SU-DHL-6 (cell line): ENCODE data around the gene GK.
A peak's percentile ranks its signal among the peaks of the same experiment; 100 is the strongest.
"Not testable (repeated sequence)": the region's sequence is repeated elsewhere in the genome, so short reads cannot be mapped to it uniquely, and the experiment has no call there.

ENCODE experiments used
- H2AFZ ChIP-seq: fragments of 200-600 bp; sonication (generic); 2 replicates; pipeline ENCODE4 v1.6.1; 2014; ENCODE audit warnings: low read depth, mild to moderate bottlenecking, moderate library complexity, mixed read lengths, antibody characterized with exemption, low read length; ENCODE audit not compliant: severe bottlenecking
- H3F3A ChIP-seq: fragments of 200-600 bp; shearing (Covaris generic); 2 replicates; pipeline ENCODE4 v1.6.0; 2016; ENCODE audit warnings: antibody characterized with exemption, mild to moderate bottlenecking; ENCODE audit not compliant: insufficient read depth
- H3K27ac ChIP-seq: fragments of 200-600 bp; sonication (generic); 2 replicates; pipeline ENCODE4 v1.5.1; 2016; ENCODE audit warnings: low read depth, mild to moderate bottlenecking, low read length, moderate library complexity, mixed read lengths
- H3K27me3 ChIP-seq: fragments of 200-600 bp; sonication (generic), shearing (Covaris generic); 2 replicates; pipeline ENCODE4 v1.6.0; 2014; ENCODE audit warnings: mild to moderate bottlenecking, low read length
- H3K36me3 ChIP-seq: fragments of 200-600 bp; sonication (generic); 2 replicates; pipeline ENCODE4 v1.6.1; 2014; ENCODE audit warnings: mild to moderate bottlenecking, low read length, mixed read lengths
- H3K4me2 ChIP-seq: fragments of 300-600, 200-600 bp; shearing (Covaris generic), sonication (generic); 2 replicates; pipeline ENCODE4 v1.6.0; 2014; ENCODE audit warnings: low read length, low read depth, mild to moderate bottlenecking; ENCODE audit not compliant: poor library complexity, severe bottlenecking
- H3K4me3 ChIP-seq: fragments of 200-600 bp; sonication (generic); 2 replicates; pipeline ENCODE4 v1.5.1; 2014; ENCODE audit warnings: antibody characterized with exemption, low read length, mild to moderate bottlenecking, mixed read lengths; ENCODE audit not compliant: insufficient read depth, poor library complexity, severe bottlenecking
- H3K79me2 ChIP-seq: fragments of 200-600 bp; sonication (generic); 2 replicates; pipeline ENCODE4 v1.6.1; 2014; ENCODE audit warnings: mild to moderate bottlenecking, low read length, moderate library complexity; ENCODE audit not compliant: insufficient read depth
- H3K9ac ChIP-seq: fragments of 200-600 bp; sonication (generic); 2 replicates; pipeline ENCODE4 v1.7.0; 2014; ENCODE audit warnings: mild to moderate bottlenecking, low read length
- H3K9me2 ChIP-seq: fragments of 200-600 bp; sonication (generic); replicated peaks from 2 replicates; pipeline ENCODE4 v1.6.1; 2014; ENCODE audit warnings: low read length; ENCODE audit not compliant: insufficient read depth
- H3K9me3 ChIP-seq: fragments of 200-600 bp; sonication (generic); 2 replicates; pipeline ENCODE4 v1.6.1; 2014; ENCODE audit warnings: low read length, mixed read lengths; ENCODE audit not compliant: insufficient read depth
- H4K20me1 ChIP-seq: fragments of 200-600 bp; sonication (generic); 2 replicates; pipeline ENCODE4 v1.6.1; 2014; ENCODE audit warnings: low read depth, mild to moderate bottlenecking, antibody characterized with exemption, low read length, moderate library complexity, mixed read lengths
- CTCF ChIP-seq: fragments of 200-600 bp; sonication (generic); IDR thresholded peaks from one replicate; pipeline ENCODE4 v1.5.1; 2017; ENCODE audit warnings: antibody characterized with exemption, mild to moderate bottlenecking, low read length, moderate library complexity; ENCODE audit not compliant: insufficient read depth, poor library complexity, severe bottlenecking
- EZH2phosphoT487 ChIP-seq: fragments of 200-600 bp; sonication (generic), shearing (Covaris generic); conservative IDR thresholded peaks from 2 replicates; pipeline ENCODE4 v1.6.1; 2018; ENCODE audit warnings: mild to moderate bottlenecking, antibody characterized with exemption, low read length, moderate library complexity, mixed read lengths

The GK gene

GRCh38 chrX:30635630-30636029, 17.6 kb upstream of the GK start:
- no peak overlapping the region for H2AFZ ChIP-seq
- no peaks in the 10 kb centered on the region for H3K9me2 ChIP-seq
- no peaks in the 10 kb centered on the region for H3K79me2 ChIP-seq
- no peaks in the 10 kb centered on the region for H3K27me3 ChIP-seq
- no peak overlapping the region for H3K27ac ChIP-seq
- no peaks in the 10 kb centered on the region for H3K9me3 ChIP-seq
- H3K4me3 ChIP-seq: no peak overlapping the region
- no peaks in the 10 kb centered on the region for H4K20me1 ChIP-seq
- no peak overlapping the region for H3K4me2 ChIP-seq
- no peak overlapping the region for H3K9ac ChIP-seq
- TF ChIP-seq CTCF (peak; percentile 27), EZH2phosphoT487 (no peak)
- H3K36me3 ChIP-seq: no peaks in the 10 kb centered on the region
- no peaks in the 10 kb centered on the region for H3F3A ChIP-seq

DNA sequence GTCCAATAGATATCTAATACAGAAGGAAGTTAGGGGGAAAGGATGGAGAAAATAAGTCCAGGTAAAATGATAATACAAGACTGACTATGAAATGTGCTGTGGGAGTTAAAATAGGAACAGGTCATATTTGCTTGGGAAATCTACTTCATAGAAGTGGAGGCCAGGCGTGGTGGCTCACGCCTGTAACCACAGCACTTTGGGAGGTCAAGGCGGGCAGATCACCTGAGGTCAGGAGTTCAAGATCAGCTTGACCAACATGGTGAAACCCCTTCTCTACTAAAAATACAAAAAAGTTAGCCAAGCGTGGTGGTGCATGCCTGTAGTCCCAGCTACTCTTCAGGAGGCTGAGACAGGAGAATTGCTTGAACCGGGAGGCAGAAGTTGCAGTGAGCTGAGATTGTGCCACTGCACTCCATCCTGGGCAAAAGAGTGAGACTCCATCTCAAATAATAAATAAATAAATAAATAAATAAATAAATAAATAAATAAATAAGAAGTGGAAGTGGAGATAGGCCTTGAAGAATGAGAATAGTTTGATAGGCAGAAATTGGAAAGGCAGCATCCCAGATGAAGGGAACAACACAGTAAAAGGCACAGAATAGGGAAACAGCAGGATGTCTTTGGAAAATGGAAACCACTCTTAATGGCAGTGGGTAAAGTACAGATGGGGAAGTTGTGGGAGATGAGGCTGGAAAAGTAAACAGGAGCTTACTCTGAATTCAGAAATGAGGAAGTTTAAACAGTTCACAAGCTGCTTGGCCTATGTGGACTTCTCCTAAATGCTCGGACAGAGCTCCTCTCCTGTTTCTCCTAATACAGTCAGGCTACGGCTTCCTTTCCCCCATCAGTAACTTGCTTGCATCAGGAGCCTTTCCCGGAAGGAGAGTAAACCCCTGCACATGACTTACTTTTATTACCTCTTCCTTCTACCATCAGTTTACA, 15.1 kb upstream of the GK start:
- Histone ChIP-seq H2AFZ (no peak overlapping the region), H3K27ac (no peak overlapping the region), H3K9me3 (no peaks in the 10 kb centered on the region), H3K9ac (no peak overlapping the region), H3K4me3 (no peak overlapping the region), H4K20me1 (no peaks in the 10 kb centered on the region), H3K27me3 (no peaks in the 10 kb centered on the region), H3K9me2 (no peaks in the 10 kb centered on the region), H3K36me3 (no peaks in the 10 kb centered on the region), H3F3A (no peaks in the 10 kb centered on the region), H3K79me2 (no peaks in the 10 kb centered on the region), H3K4me2 (no peak overlapping the region)
- TF ChIP-seq CTCF (no peak), EZH2phosphoT487 (no peak)

DNA sequence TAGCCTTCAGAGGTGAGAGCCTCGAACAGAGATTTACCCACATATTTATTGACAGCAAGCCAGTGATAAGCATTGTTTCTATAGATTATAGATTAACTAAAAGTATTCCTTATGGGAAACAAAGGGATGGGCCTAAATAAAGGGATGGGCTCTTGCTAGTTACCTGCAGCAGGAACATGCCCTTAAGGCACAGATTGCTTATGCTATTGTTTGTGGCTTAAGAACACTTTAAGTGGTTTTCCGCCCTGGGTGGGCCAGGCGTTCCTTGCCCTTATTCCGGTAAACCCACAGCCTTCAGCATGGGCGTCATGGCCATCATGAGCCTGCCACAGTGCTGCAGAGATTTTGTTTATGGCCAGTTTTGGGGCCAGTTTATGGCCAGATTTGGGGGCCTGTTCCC, 13.5 kb upstream of the GK start:
- not testable (repeated sequence) for H3F3A ChIP-seq, H3K36me3 ChIP-seq, H3K9me2 ChIP-seq, H3K4me2 ChIP-seq, H2AFZ ChIP-seq, H3K27me3 ChIP-seq, H3K9me3 ChIP-seq, H4K20me1 ChIP-seq, H3K27ac ChIP-seq, H3K9ac ChIP-seq, H3K4me3 ChIP-seq, H3K79me2 ChIP-seq

- Histone ChIP-seq H4K20me1 (no peaks in the 10 kb centered on the region), H3K9me2 (no peaks in the 10 kb centered on the region), H2AFZ (no peak overlapping the region), H3K36me3 (no peaks in the 10 kb centered on the region), H3K9me3 (no peaks in the 10 kb centered on the region), H3F3A (no peaks in the 10 kb centered on the region), H3K79me2 (no peaks in the 10 kb centered on the region), H3K9ac (no peak overlapping the region), H3K27ac (no peak overlapping the region), H3K27me3 (no peaks in the 10 kb centered on the region), H3K4me2 (no peak overlapping the region), H3K4me3 (no peak overlapping the region)
- TF ChIP-seq EZH2phosphoT487 (no peak), CTCF (no peak)
Measured at GRCh38 chrX:30642642-30643041, 10.6 kb upstream of the GK start.
